Measurements from ENCODE around the gene NAA80.

Gene NAA80

DNA sequence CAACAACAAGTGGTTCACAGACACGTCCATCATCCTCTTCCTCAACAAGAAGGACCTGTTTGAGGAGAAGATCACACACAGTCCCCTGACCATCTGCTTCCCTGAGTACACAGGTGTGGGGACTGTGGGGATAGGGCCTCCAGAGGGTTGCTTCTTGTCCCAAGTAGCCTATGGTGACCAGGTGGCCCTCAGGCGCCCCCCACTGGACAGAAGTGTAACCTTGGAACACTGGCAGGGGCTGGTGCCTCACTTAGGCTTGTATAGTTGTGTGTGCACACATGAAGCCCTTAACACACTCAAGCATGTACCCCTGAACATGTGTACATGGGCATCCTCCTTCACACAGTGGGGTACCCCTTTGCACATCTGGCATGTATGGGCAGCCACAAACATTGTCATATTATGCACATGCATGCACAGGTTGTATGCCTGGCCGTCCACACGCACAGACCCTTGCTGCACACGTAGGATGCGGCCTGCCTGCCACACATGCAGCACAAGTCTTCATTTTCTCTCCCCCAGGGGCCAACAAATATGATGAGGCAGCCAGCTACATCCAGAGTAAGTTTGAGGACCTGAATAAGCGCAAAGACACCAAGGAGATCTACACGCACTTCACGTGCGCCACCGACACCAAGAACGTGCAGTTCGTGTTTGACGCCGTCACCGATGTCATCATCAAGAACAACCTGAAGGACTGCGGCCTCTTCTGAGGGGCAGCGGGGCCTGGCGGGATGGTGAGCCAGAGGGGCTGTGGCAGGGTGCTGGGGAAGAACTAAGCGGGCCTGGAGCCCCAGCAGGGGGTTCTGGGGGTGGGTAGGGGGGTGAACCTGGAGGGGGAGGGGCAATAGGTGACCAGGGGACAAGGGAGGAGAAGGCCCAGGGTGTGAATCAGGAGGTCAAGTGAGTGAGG, 42.0 kb downstream of the NAA80 start:
- no peak for DNase-seq (ENCODE audit: low read depth)

DNA sequence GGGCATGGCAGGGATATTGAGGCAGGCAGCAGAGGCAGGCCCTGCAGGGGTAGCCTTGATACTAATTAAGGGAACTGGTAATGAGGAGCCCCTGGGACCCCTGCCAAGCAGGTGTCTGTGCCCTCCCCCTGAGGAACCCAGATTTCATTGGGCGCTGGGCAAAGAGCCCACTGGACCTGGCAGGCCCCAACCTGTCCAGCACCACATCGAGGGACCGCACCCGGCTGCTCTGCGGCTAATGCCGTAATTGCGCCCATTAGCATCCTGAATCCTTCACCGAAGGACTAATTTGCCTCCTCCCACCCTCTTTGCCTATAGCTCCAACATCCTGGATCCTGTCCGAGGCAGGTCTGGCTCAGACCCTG, 44.0 kb downstream of the NAA80 start:
- no peak for DNase-seq (ENCODE audit: low read depth)

DNA sequence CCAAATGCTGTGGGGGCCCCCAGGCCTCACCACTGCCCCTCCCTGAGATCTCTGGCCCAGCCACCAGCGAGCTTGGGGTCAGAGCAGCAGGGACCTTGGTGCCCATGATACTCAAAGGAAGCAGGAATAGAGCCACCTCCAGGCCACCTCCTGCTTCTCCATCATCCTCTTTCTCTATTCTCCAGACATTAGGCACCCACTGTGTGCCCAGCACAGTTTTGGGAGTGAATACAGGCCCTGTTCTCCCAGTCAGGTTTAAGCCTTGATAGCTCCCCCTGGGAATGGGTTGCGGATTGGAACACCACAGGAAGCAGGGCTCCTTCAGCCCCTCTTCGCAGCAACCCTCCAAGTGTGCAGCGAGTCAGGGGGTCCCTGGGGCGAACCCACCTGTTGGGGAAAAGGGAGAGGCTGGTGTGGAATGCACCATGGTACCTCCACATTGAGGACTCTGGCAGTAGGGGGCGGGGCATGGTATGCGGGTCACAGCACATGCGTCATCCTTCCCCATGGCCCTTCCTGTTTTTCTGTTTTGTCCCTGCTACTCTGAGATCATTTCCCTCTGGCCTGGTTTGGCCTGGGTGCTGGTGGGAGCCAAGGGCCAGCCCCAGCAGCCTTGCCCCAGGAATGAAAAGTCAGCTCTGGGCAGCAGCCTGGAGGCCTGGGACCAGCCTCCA, 44.5 kb downstream of the NAA80 start:
- DNase-seq (ENCODE audit: low read depth) = no peak

DNA sequence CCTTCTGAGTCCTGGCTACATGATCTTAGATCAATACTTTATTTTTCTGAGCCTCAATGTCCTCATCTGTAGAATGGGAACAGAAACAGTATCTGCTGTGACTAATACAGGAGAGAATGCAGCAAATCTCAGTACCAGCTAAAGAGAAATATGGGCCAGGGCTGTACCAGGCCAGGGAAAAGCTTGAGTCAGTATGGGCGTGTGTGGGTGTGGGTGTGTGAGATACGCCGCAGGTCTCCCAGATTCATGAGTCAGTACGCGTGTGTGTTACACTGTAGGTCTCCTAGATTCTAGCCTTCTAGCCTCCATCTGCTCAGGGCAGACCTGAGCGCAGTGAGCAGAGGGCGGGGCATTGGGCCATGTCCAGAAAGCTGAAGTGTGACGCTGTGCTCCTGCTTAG, 48.0 kb downstream of the NAA80 start:
- no peak for DNase-seq (ENCODE audit: low read depth)

DNA sequence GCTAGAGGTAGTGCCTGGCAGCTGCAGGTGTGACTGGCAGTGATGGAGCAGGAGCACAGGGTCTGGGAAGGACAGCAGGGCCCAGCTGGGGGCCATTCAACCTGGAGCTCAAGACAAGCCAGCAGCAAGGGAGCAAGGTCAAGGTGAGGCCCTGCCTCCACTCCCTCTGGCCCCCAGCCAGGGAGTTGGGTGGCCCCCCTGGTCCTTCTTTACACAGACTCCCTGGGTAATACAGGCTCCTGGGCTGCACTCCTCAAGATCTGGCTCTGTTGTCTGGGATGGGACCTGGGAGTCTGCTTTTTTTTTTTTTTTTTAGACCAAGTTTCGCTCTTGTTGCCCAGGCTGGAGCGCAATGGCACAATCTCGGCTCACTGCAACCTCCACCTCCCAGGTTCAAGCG, 48.7 kb downstream of the NAA80 start:
- DNase-seq (ENCODE audit: low read depth) = no peak

DNA sequence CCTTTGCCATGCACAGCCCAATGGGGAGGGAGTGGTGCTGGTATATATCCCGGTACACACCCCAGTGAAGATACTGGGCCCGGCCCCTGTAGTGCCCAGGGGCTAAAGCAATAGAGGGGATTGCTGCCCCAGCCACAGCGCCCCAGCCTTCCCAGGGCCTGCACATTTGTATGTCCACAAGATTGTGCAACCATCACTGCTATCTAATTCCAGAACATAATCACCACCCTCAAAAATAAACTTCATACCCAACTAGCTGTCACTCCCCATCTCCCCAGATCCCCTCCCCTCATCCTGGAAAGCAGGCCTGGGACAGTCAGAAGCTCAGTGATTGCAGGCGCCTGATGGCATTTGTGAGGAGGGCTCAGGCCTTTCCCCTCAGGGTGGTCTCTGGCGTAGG, 49.7 kb downstream of the NAA80 start:
- DNase-seq (ENCODE audit: low read depth) = no peak

DNA sequence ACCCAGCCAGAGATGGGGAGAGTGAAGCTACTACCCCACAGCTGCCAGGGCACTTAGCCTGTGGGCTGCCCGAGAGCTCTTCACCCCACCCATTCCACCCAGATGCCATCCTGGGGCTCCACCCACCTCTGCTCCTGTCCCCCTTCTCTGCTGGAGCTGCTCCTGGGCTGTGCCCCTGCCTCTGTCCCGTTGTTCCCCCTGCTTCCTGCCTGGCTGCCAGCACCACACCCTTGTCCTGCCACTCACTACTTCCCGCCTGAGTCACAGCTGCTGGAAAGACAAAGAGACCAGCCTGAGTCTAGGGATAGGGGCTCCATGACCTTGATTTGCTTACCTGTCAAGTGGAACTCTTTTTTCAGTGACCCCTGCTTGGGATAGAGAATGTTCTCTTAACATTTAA, 50.8 kb downstream of the NAA80 start:
- DNase-seq (ENCODE audit: low read depth) = no peak

DNA sequence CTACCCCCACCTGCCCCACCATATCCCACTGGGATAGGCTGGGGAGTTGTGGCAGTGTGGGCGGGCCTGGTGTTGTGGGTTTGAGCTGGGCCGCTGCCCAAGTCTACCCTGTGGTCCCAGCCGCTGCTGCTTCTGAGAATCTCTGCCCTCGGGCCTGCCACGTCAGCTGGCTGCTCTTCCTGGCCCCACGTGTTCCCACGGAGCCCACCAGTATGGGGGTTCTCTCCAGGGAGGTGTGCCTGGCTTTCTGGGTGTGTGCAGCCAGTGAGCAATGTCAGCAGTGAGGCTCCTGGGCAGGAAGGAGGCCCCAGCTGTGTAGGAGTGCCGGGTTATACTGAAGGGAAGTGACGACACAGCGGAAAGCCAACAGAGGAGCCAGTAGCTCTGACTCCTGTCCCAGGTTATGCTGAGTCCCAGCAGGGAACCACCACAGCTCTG, 52.7 kb downstream of the NAA80 start:
- DNase-seq (ENCODE audit: low read depth) = peak; percentile 76
